Left ventricle myocardium superior (tissue), 1 donor: ENCODE results near the gene NLRP1. TPM values are rescaled to one million over a fixed set of nuclear protein-coding genes. Genes with fewer than 3 reads are reported as not detected.

Experiments
- ATAC-seq: fragments of 200-7000 bp; cut with Tn5 transposase; one replicate; pipeline ENCODE4 v1.9.1; 2020; ENCODE audit warnings: mild to moderate bottlenecking, moderate library complexity
- DNase-seq: peaks from one replicate; pipeline ENCODE4 v3.0.0-alpha.2; 2020
- intact Hi-C: fragments of 100-400 bp; cut with micrococcal nuclease; formaldehyde crosslinking; loops from one replicate; pipeline ENCODE4 v1.11.0; 2022
- long read RNA-seq: library from polyadenylated mRNA; unstranded; transcript quantifications from one replicate; pipeline ENCODE4 v2.0.0, GENCODE V29; 2021
- total RNA-seq: library from RNA; stranded (reverse); fragmentation: NEBNext Ultra II Directional; extraction: Animal tissue kit (Norgen Biotek cat#: 25700); gene quantifications from one replicate; pipeline ENCODE4 v1.2.1, GENCODE V29; 2021
- donor health status: DM: no; HTN: yes; CAD: no; lungs with severe emphysema.

The NLRP1 gene
- total RNA-seq: 8.4 TPM
- long read RNA-seq, transcript NLRP1-206 (2 exons, 1,627 nt): major isoform, 5 of 13 reads
- long read RNA-seq, partial matches to known transcripts: 2 of 13 reads
- long read RNA-seq, other reads (novel, unspliced or antisense): 6 of 13 reads

- intact Hi-C loops: loop anchor here (5.0 kb wide), 2 partner anchors 838 to 853 kb away; partner anchors contain the start of gene AIPL1
- ATAC-seq (peak; percentile 96), DNase-seq (peak; percentile 90)
Measured at GRCh38 chr17:5584383-5585286, at the start of gene NLRP1. TSS of gene NLRP1 (minus strand) at chr17:5584509. CDS start at chr17:5583957, 552 bp downstream.

GRCh38 chr17:5631958-5632590 is 47.8 kb upstream of the NLRP1 start:
- intact Hi-C loops: no loop called here
- ATAC-seq (no peak), DNase-seq (no peak)

GRCh38 chr17:5630434-5630833 is 46.1 kb upstream of the NLRP1 start:
- no peak for ATAC-seq

GRCh38 chr17:5629128-5629527 is 44.8 kb upstream of the NLRP1 start:
- DNase-seq: no peak
- intact Hi-C loops: no loop called here
- ATAC-seq: no peak

More at GRCh38 chr17:5630434-5630833, 46.1 kb upstream of the NLRP1 start:
- intact Hi-C loops: no loop called here
- no peak for DNase-seq

GRCh38 chr17:5628262-5628661 is 44.0 kb upstream of the NLRP1 start:
- DNase-seq (no peak), ATAC-seq (no peak)
- intact Hi-C loops: no loop called here

GRCh38 chr17:5624211-5624610 is 39.9 kb upstream of the NLRP1 start:
- intact Hi-C loops: no loop called here
- ATAC-seq: no peak
- DNase-seq: no peak

GRCh38 chr17:5621729-5622128 is 37.4 kb upstream of the NLRP1 start:
- intact Hi-C loops: no loop called here
- DNase-seq (no peak), ATAC-seq (no peak)

- no peak for DNase-seq
- ATAC-seq: no peak
- intact Hi-C loops: no loop called here
Measured at GRCh38 chr17:5621026-5621425, 36.7 kb upstream of the NLRP1 start.

- DNase-seq: no peak
- intact Hi-C loops: no loop called here
- no peak for ATAC-seq
Measured at GRCh38 chr17:5619088-5619740, 34.9 kb upstream of the NLRP1 start.

- no peak for ATAC-seq
- intact Hi-C loops: no loop called here
- no peak for DNase-seq
Measured at GRCh38 chr17:5618476-5618875, 34.2 kb upstream of the NLRP1 start.

GRCh38 chr17:5615476-5615875 is 31.2 kb upstream of the NLRP1 start:
- DNase-seq (no peak), ATAC-seq (no peak)
- intact Hi-C loops: no loop called here

- no peak for ATAC-seq
- DNase-seq: no peak
- intact Hi-C loops: no loop called here
Measured at GRCh38 chr17:5610956-5611355, 26.6 kb upstream of the NLRP1 start.

- no peak for DNase-seq
- intact Hi-C loops: no loop called here
- no peak for ATAC-seq
Measured at GRCh38 chr17:5608399-5609112, 24.2 kb upstream of the NLRP1 start.

- DNase-seq (no peak), ATAC-seq (no peak)
- intact Hi-C loops: no loop called here
Measured at GRCh38 chr17:5607946-5608345, 23.6 kb upstream of the NLRP1 start.

GRCh38 chr17:5605452-5605851 is 21.1 kb upstream of the NLRP1 start:
- intact Hi-C loops: no loop called here
- ATAC-seq (no peak), DNase-seq (no peak)

GRCh38 chr17:5600041-5600440 is 15.7 kb upstream of the NLRP1 start:
- no peak for DNase-seq
- ATAC-seq: no peak
- intact Hi-C loops: no loop called here

GRCh38 chr17:5598457-5598856 is 14.1 kb upstream of the NLRP1 start:
- intact Hi-C loops: no loop called here
- DNase-seq: no peak
- ATAC-seq: no peak

GRCh38 chr17:5596421-5596820 is 12.1 kb upstream of the NLRP1 start:
- ATAC-seq (no peak), DNase-seq (no peak)
- intact Hi-C loops: no loop called here

GRCh38 chr17:5595831-5596230 is 11.5 kb upstream of the NLRP1 start:
- DNase-seq: no peak
- ATAC-seq: no peak
- intact Hi-C loops: no loop called here
